Heart left ventricle (tissue), 16 donors: ENCODE results near the gene RELA. TPM values are rescaled to one million over a fixed set of nuclear protein-coding genes. Genes with fewer than 3 reads are reported as not detected.
A peak's percentile ranks its signal among the peaks of the same experiment; 100 is the strongest.

Experiments used
- ATAC-seq, 4 donors: fragments of 200-7000 bp; cut with Tn5 transposase; one replicate each; pipeline ENCODE4 v1.9.1; 2020 to 2022; ENCODE audit warnings: moderate library complexity in 4 of 4, mild to moderate bottlenecking in 3 of 4, moderate number of reproducible peaks in 1 of 4
- DNase-seq, 5 donors: peaks; one replicate each; pipeline ENCODE4 v3.0.0-alpha.2; 2020
- H3K27ac ChIP-seq, 12 donors: fragments of 200-600 bp; sonication (generic) in 4 of 12; one replicate each; pipeline versions ENCODE4 v1.5.0 to v1.8.0; 2016 to 2022; ENCODE audit warnings: mild to moderate bottlenecking in 2 of 12
- H3K27me3 ChIP-seq, 9 donors: fragments of 200-600 bp; sonication (generic) in 2 of 9; one replicate each; pipeline versions ENCODE4 v1.5.1 to v1.8.0; 2016 to 2022; ENCODE audit warnings: mild to moderate bottlenecking in 3 of 9
- H3K36me3 ChIP-seq, 9 donors: fragments of 200-600 bp; sonication (generic) in 2 of 9; one replicate each; pipeline versions ENCODE4 v1.5.0 to v1.8.0; 2018 to 2022; ENCODE audit warnings: mild to moderate bottlenecking in 2 of 9
- H3K4me1 ChIP-seq, 12 donors: fragments of 200-600 bp; sonication (generic) in 4 of 12; one replicate each; pipeline versions ENCODE4 v1.5.0 to v1.8.0; 2016 to 2022; ENCODE audit warnings: mild to moderate bottlenecking in 3 of 12
- H3K4me3 ChIP-seq, 12 donors: fragments of 200-600 bp; sonication (generic) in 4 of 12; one replicate each; pipeline versions ENCODE4 v1.5.0 to v1.8.0; 2017 to 2022; ENCODE audit warnings: mild to moderate bottlenecking in 9 of 12, moderate library complexity in 4 of 12
- H3K9me3 ChIP-seq, 12 donors: fragments of 200-600 bp; sonication (generic) in 4 of 12; one replicate each; pipeline versions ENCODE4 v1.5.0 to v1.8.0; 2016 to 2022; ENCODE audit warnings: mild to moderate bottlenecking in 1 of 12
- POLR2A ChIP-seq, 2 donors: fragments of 450-650 bp; IDR thresholded peaks; one replicate each; pipeline ENCODE4 v1.6.1; 2017; ENCODE audit warnings: antibody characterized with exemption in 2 of 2, mild to moderate bottlenecking in 2 of 2, moderate library complexity in 2 of 2
- WGBS, 4 donors: extraction: QIAGEN DNeasy Blood & Tissue Kit in 2 of 4; methylation state at CpG; one replicate each; pipeline versions ENCODE4 v1.1.5 to v1.1.7; 2013 to 2018; 5-methylcytosine and 5-hydroxymethylcytosine counted together
- intact Hi-C, 10 donors: fragments of 100-400 bp; cut with DNase I; formaldehyde crosslinking; loops; one replicate each; pipeline versions ENCODE4 v1.11.1 to v1.14.2; 2022
- polyA plus RNA-seq, 2 donors: library from polyadenylated mRNA; stranded (reverse); fragments of 200-250 nt; gene quantifications; one replicate each; pipeline ENCODE4 v1.2.3, GENCODE V29; 2013
- total RNA-seq, 9 donors: library from RNA; depleted of rRNA in 2 of 9; stranded (reverse); fragments of >200 nt in 2 of 9; fragmentation: NEBNext Ultra II Directional in 3 of 9; extraction: Animal tissue kit (Norgen Biotek cat#: 25700) in 3 of 9; gene quantifications; one replicate each; pipeline versions ENCODE4 v1.1.0 to v1.2.4, GENCODE V29; 2016 to 2023
- TF ChIP-seq, protein P1 (sequence below), 12 donors: fragments of 200-600 bp; sonication (generic) in 4 of 12; IDR thresholded peaks; one replicate each; pipeline versions ENCODE4 v1.5.0 to v1.8.0; 2018 to 2022; ENCODE audit warnings: antibody characterized with exemption in 12 of 12, mild to moderate bottlenecking in 5 of 12
- donor health status: ischemic (EF 13 %, LVEDD 7.1; RV severe dilation, severe dysfunction).
- donor health status: healthy with polysubstance abuse.
- donor health status: DM: no; HTN: yes; CAD: no.
- donor health status: DM: no; HTN: no; CAD: no.
- donor health status: ischemic (EF 25% LVEDD 6.9; RV normal size, moderate dysfunction).
- donor health status: ischemic (EF 25% LVEDD 5.7; RV mildly dilated, moderate dysfunction).
- donor health status: healthy.
- donor health status: DM: yes; HTN: yes; CAD: no.
- donor health status: ischemic (EF 35%, LVEDD 5.7; RV mildly dilated, moderate dysfunction).
- donor health status: nonischemic (EF 11% LVEDD 7.7; RV severe dilation, severe dysfunction).
- donor health status: DM: yes; HTN: yes; CAD: no.
- donor health status: PGD.
- donor health status: ischemic (EF 29% LVEDD 5.4; RV normal size, mild dysfunction).
- donor health status: nonischemic (EF 23%, LVEDD 6.1; RV moderate dilation, normal function).

Gene RELA
- total and polyA plus RNA-seq, 11 donors, result 22.2 to 86.4 (median 42.3) TPM

- Histone ChIP-seq H3K4me1 (peaks cover 0 to 61% (median 37%) of the 10 kb centered on the region in 12 donors), H3K27ac (peak overlapping the region in 2 of 12 donors; percentile 85 to 98), H3K4me3 (peak overlapping the region in 5 of 12 donors; percentile 84 to 95 (median 92)), H3K36me3 (peaks cover 0 to 69% (median 50%) of the 10 kb centered on the region in 9 donors), H3K27me3 (peaks cover 0 to 9% (median 0%) of the 10 kb centered on the region in 9 donors), H3K9me3 (no peaks in the 10 kb centered on the region)
- 50 to 67% (median 63%) methylated on average over 39 to 49 of the region's 49 CpGs for WGBS, 4 donors
- ATAC-seq (no peak), DNase-seq (no peak)
- intact Hi-C loops, result no loop called here
- no peak for TF ChIP-seq POLR2A (IDR thresholded peaks at IDR 0.05)
- TF ChIP-seq, protein P1, sequence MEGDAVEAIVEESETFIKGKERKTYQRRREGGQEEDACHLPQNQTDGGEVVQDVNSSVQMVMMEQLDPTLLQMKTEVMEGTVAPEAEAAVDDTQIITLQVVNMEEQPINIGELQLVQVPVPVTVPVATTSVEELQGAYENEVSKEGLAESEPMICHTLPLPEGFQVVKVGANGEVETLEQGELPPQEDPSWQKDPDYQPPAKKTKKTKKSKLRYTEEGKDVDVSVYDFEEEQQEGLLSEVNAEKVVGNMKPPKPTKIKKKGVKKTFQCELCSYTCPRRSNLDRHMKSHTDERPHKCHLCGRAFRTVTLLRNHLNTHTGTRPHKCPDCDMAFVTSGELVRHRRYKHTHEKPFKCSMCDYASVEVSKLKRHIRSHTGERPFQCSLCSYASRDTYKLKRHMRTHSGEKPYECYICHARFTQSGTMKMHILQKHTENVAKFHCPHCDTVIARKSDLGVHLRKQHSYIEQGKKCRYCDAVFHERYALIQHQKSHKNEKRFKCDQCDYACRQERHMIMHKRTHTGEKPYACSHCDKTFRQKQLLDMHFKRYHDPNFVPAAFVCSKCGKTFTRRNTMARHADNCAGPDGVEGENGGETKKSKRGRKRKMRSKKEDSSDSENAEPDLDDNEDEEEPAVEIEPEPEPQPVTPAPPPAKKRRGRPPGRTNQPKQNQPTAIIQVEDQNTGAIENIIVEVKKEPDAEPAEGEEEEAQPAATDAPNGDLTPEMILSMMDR (IDR thresholded peaks at IDR 0.05), result no peak
These were observed 20.6 kb downstream of the RELA start for GRCh38 chr11:65642014-65642671.

- WGBS, 4 donors, result 85 to 93% (median 87%) methylated on average over 14 to 16 of the region's 16 CpGs
- H3K4me3 ChIP-seq, result peak overlapping the region in 10 of 12 donors; percentile 11 to 95 (median 86)
- DNase-seq (no peak), ATAC-seq (no peak)
- no peak for TF ChIP-seq POLR2A (IDR thresholded peaks at IDR 0.05)
- TF ChIP-seq, protein P1 (IDR thresholded peaks at IDR 0.05), result no peak
- peak overlapping the region in 11 of 12 donors; percentile 85 to 99 (median 98) for H3K27ac ChIP-seq
- peaks cover 0 to 68% (median 40%) of the 10 kb centered on the region in 12 donors for H3K4me1 ChIP-seq
- intact Hi-C loops, result no loop called here
- no peaks in the 10 kb centered on the region for H3K9me3 ChIP-seq
- peaks cover 0 to 69% (median 50%) of the 10 kb centered on the region in 9 donors for H3K36me3 ChIP-seq
- peaks cover 0 to 2% (median 0%) of the 10 kb centered on the region in 9 donors for H3K27me3 ChIP-seq
These were observed 21.3 kb downstream of the RELA start for GRCh38 chr11:65641297-65642013.

DNA sequence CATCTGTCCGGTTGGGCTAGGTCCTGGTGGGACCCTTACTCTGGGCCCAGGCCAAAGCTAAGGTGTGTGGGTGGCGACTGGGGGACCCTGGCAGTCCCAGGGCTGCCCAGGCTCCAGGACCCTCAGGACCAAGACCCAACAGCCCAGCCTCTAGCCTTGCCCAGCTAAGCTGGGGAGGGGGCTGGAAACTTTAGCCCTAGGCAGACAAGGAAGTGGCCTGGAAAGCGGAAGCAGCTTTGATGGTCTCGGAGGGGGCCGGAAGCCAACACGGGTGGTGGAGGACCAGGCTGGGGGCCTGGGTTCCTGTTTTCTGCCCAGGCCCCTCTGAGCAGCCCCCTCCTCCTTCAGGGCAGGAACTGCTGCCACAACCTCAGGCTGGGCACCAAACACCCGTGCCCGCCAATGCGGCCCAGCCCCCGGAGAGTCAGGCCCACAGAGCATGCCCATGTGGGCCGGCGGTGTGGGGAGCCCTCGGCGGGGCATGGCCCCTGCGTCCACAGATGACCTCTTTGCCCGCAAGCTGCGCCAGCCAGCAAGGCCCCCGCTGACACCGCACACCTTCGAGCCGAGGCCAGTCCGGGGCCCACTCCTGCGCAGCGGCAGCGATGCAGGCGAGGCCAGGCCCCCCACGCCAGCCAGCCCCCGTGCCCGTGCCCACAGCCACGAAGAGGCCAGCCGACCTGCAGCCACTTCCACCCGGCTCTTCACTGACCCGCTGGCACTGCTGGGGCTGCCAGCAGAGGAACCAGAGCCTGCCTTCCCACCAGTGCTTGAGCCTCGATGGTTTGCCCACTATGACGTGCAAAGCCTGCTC lies 22.0 kb downstream of the RELA start:
- DNase-seq, result peak; percentile 64 to 85 (median 70)
- peak overlapping the region; percentile 75 to 99 (median 94) for H3K27ac ChIP-seq

More for the DNA sequence above, 22.0 kb downstream of the RELA start:
- no peak for TF ChIP-seq POLR2A (IDR thresholded peaks at IDR 0.05)
- TF ChIP-seq, protein P1 (IDR thresholded peaks at IDR 0.05), result no peak
- WGBS, 4 donors, result 64 to 76% (median 74%) methylated on average over 25 to 35 of the region's 35 CpGs
- Histone ChIP-seq H3K27me3 (no peaks in the 10 kb centered on the region), H3K36me3 (peaks cover 0 to 69% (median 52%) of the 10 kb centered on the region in 9 donors), H3K4me1 (peaks cover 0 to 68% (median 39%) of the 10 kb centered on the region in 12 donors), H3K4me3 (peak overlapping the region in 10 of 12 donors; percentile 11 to 95 (median 86)), H3K9me3 (no peaks in the 10 kb centered on the region)
- peak in 2 of 4 donors; percentile 4 to 14 for ATAC-seq
- intact Hi-C loops, result no loop called here
